Stimulated activated CD8-positive, alpha-beta memory T cell treated with anti-CD3 and anti-CD28 coated beads, Interleukin-7, amount 100 ng/mL, for 48 hours (primary cell): ENCODE results near the gene PCAT7.
"Not testable (repeated sequence)": the region's sequence is repeated elsewhere in the genome, so short reads cannot be mapped to it uniquely, and the experiment has no call there.

Source experiments
- DNase-seq, 2 donors: peaks; one replicate each; pipeline ENCODE4 v3.0.0-alpha.2; 2020; ENCODE audit warnings: low read depth in 1 of 2; ENCODE audit errors: extremely low read depth in 1 of 2

Gene PCAT7

DNA sequence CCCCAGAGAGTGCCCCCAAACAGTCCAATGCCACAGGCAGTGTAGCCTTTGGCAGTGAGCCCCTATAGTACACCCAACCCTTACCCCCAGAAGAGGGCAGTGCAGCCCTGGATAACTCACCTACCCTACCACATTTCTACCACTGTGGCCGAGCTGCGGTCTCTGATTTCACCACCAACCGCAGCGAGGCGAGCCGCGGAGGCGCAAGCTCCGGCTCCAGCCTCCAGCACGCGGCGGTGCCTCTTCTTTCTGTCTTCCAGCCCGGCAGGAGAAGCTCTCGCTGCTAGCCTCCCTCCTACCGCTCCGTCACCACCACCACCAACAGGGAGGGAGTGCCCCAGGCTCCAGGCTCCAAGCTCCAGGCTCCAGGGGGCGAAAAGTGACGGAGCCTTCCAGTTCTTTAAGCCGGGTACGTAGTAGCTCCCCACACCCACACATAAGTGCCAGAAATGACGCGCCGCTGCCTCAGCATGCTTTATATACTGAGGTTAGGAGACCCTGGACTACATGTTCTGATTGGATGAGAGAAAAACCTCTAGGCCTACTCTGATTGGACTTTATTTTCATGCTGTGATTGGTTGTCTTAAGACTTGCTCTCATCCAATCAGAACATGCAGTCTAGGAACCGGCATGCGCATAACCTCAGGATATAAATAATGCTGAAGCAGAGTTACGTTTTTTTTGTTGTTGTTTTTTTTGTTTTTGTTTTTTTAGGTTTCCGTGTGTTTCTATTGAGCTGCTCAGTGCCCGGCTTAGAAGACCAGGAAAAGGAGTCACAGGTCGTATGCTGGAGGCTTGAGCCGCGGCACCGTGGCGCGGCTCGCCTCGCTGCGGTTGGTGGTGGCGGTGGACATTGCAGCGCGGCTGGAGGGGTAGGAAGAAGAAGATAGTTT, at the start of gene PCAT7:
TSS of gene PCAT7 (plus strand) at position 645 of the 893 bp plus-strand sequence.
- peak; percentile 5 to 9 for DNase-seq

- not testable (repeated sequence) for DNase-seq
Observed at GRCh38 chr9:94506370-94506769, 48.5 kb upstream of the PCAT7 start.

DNA sequence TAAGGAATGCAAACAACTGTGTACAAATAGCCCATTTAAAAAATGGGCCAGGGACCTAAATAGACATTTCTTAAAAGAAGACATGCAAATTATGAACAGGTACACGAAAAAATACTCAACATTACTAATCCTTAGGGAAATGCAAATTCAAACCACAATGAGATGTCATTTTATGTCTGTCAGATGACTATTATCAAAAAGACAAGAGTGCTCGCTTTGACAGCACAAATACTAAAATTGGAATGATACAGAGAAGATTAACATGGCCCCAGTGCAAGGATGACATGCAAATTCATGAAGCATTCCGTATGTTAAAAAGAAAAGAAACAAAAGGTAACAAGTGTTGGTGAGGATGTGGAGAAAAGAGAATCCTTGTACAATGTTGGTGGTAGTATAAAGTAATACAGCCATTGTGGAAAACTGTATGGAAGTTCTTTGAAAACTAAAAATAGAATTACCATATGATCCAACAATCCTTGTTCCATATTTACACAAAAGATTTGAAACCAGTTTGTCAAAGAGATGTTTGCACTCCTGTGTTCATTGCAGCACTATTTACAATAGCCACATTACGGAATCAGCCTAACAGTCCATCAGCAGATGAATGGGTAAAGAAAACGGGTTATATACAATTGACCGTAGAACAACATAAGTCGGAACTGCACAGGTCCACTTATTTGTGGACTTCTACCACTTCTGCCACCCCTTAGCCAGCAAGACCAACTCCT, 47.2 kb upstream of the PCAT7 start:
- no peak for DNase-seq

GRCh38 chr9:94511134-94511954, 43.5 kb upstream of the PCAT7 start:
- no peak for DNase-seq

GRCh38 chr9:94511955-94512265, 43.0 kb upstream of the PCAT7 start:
- DNase-seq = no peak

GRCh38 chr9:94514722-94515121, 40.2 kb upstream of the PCAT7 start:
- no peak for DNase-seq

- DNase-seq = no peak
Observed at GRCh38 chr9:94517254-94517653, 37.6 kb upstream of the PCAT7 start.

DNA sequence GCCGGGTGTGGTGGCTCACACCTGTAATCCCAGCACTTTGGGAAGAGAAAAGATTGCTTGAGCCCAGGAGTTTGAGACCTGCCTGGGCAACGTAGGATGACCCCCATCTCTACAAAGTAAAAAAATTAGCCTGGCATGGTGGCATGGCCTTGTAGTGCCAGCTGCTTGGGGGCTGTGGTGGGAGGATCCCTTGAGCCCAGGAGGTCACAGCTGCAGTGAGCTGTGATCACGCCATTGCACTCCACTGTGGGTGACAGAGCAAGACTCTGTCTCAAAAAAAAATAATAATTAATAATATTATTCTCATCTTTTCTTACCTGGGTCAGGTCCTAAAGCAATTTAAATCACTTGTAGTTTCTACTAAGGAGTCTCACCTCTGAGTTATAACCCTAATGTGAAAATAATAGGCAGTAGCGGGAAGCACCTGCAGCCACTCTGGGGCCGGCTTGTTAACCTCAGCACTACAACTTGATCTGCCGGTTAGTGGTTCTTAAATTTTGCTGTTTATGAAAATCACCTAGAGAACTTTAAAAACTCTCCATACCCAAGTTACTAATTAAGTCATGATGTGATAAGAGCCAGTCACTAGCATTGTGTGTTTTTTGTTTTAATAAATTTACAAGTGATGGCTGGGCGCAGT, 29.4 kb upstream of the PCAT7 start:
- no peak for DNase-seq

- DNase-seq = no peak
Observed at GRCh38 chr9:94526271-94526670, 28.6 kb upstream of the PCAT7 start.

- DNase-seq = no peak
Observed at GRCh38 chr9:94526951-94527350, 27.9 kb upstream of the PCAT7 start.

DNA sequence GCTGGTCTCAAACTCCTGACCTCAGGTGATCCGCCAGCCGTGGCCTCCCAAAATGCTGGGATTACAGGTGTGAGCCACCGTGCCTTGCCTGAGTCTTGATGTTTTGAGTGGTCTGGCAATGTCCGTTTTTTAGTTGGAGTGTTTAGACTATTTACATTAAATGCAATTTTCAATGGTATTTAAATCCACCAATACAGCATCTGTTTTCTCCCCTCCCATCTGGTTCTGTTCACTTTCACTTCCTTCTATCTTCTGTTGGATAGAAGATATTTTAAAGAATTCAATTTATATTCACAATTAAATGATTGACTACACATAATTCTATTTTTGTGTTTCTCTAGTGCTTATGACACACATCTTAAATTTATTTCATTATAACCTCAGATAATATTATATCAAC, 26.0 kb upstream of the PCAT7 start:
- DNase-seq = no peak

DNA sequence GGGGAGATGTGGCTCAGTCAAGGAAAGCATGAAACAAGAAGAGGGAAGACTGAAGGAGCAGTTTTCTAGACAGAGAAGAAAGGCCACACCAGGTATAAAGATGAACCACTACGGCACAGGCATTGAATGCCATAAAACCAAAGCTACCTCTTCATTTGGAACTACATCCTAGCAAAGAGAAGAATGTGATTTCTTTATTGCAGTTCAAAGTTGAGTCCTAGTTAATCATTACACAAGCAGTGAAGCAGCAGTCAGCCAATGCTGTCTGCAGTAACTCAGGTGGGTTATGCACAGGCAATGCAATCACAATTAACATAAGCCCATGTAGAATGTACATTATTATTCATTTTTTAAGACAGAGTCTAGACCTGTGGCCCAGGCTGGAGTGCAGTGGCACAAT, 21.7 kb upstream of the PCAT7 start:
- DNase-seq = no peak

DNA sequence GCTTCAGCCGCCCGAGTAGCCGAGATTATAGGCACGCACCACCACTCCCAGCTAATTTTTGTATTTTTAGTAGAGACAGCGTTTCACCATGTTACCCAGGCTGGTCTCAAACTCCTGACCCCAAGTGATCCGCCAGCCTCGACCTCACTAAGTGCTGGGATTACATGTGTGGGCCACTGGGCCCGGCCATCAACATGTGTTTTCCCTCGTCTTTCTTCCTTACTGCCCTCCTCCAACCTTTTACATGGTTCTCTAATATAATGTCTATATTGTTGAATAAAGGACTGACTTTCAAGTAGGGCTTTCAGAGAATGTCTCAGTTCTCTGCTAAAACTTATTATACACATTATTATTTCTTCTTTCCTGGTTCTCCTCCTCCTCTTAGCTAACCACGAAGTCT, 21.3 kb upstream of the PCAT7 start:
- DNase-seq = no peak

DNA sequence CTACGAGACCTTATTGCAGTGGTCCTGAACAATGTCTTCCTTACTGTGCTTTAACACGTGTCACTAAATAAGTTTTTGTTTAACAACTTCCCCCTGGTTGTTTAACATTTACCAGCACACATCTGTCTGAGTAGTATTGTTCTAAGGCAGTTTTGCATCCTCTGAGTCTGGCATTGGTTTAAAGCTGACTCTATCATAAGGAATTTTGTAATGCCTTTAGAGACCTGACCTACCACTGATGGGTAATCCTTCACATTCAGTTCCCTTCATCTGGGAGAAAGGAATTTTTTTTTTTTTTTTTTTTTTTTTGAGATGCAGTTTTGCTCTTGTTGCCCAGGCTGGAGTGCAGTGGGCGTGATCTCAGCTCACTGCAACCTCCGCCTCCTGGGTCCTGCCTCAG, 20.0 kb upstream of the PCAT7 start:
- DNase-seq = no peak

GRCh38 chr9:94538908-94539307, 16.0 kb upstream of the PCAT7 start:
- no peak for DNase-seq

GRCh38 chr9:94544335-94544734, 10.5 kb upstream of the PCAT7 start:
- DNase-seq = not testable (repeated sequence)

DNA sequence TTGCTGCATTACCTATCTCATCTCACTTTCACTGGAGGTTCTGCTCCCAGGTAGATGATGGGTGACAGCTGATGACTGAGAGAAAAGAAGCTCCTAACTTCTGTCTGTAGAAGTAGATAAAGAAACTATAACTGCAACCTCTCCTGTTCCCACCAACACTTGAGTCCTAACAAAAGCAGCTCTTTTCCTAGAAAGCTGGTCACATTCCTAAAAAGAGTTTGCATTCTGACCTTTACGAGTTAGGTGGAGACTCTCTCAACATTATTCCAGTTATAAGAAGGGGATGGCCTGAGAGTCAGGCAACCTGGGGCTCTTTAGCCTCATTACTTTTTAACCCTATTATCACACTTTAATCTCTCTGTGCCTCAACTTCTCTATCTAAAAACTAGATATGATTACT, 8.9 kb upstream of the PCAT7 start:
- DNase-seq = no peak

DNA sequence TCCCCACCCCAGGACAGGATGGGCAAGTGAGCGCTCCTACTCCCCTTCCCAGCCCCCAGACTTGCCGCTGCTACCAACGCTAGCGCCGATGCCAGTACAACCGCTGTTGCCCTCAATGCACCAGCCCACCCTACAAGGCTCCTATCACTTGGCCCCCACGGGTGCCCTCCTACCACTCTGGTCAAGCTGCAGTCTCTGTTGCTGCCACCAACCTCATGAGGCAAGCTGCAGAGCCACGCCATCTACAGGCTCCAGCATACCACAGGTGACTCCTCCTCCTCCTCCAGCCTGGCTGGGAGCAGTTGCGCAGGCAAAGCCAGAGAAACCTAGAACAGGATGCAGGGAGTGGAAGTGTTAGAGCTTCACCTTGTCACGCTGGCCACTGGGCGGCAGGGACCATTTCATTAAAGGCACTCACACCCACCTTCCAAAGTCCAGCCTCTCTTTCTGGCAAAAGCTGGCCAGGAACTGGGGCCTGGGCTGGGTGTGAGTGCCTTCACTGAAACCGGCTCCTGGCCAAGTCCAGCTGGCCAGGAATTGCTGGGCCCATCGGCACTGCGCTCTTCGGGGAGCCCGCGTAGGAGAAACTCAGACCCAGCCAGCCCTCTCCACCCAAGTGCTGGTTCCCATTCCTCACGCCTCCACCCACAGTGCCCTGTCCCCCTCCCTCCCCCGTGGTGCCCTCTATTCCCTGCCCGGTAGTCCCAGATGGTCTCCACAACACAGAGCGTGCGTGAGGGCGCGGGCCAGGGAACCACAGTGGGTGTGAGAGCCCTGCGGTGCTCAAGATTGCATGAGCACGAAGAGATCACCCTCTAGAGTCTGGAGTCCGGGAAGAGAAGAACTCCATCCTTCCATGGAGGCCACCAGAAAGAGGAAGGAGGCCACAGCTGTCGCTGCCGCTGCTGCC, 1.6 kb upstream of the PCAT7 start:
- DNase-seq = no peak

DNA sequence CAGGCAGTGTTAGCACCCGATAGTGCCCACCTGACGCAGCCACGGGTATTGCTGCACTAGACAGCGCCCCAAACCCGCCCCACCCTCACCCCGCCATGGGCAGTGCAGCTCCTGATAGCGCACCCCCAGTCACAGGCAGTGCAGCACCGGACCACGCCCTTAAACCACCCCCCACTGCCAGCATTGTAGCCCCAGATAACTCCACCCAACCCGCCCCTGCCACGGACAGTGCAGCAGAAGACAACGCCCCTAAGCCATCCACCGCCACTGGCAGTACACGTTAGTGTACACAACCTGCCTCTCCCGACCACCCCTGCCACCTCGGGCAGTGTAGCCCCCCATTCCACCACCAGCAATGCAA, 825 bp upstream of the PCAT7 start:
- DNase-seq = no peak

DNA sequence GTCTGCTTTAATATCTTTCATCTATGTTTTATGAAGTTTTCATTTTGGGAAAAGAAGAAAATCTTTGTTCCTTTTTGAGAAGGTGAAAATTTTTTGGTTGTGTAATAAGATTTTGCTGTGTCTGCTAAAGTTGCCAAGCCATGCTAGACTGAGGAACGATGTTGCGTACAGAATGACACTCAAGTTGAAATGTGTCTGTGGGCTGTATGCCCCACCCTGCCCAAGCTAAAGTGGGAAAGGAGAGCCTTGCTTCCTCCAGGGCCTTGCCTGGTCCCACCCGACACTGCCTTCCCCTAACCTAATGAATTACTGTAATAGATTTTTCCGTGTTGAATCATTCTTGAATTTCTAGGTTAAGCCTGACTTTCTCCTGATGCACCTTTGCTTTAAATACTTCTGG, 2.5 kb downstream of the PCAT7 start:
- DNase-seq = no peak
